K562 (cell line): ENCODE data around the gene GIGYF2. TPM values are rescaled to one million over a fixed set of nuclear protein-coding genes. Genes with fewer than 3 reads are reported as not detected.

ENCODE experiments used
- ATAC-seq: fragments of 200-7000 bp; cut with Tn5 transposase; 3 replicates; pipeline ENCODE4 v1.9.1; 2020; ENCODE audit warnings: moderate library complexity
- BruUV-seq: library from RNA; stranded (reverse); fragments of 400-500 nt; replicated peaks from 2 replicates; lab custom pipeline; 2021; lab: Mats Ljungman, UMichigan
- CTCF ChIA-PET: fragments of 300-600 bp; formaldehyde crosslinking; extraction: SDS; loops from one replicate; lab custom pipeline; 2021; ENCODE audit warnings: low intra/inter-chr PET ratio; lab: Yijun Ruan, JAX
- POLR2A ChIA-PET: fragments of 300-600, 350-650 bp; sonication (Branson Sonifier 250); formaldehyde crosslinking; extraction: SDS; loops from one replicate; lab custom pipeline; 2021; ENCODE audit warnings: antibody characterized with exemption, inconsistent platforms; lab: Yijun Ruan, JAX
- DNase-seq, 4 experiments: peaks; one replicate each; pipeline versions ENCODE4 v3.0.0 to v3.0.0-alpha.2; 2011 to 2018; ENCODE audit warnings: low spot score in 3 of 4, mixed read lengths in 3 of 4; ENCODE audit errors: extremely low read depth in 1 of 4
- FAIRE-seq: peaks from 2 replicates; lab custom pipeline; 2011; peaks lifted over from hg19 to GRCh38; lab: Jason Lieb, UNC
- H2AFZ ChIP-seq: 2 replicates; pipeline ENCODE4 v1.6.0; 2011; ENCODE audit warnings: low read depth, low read length, control low read depth, inconsistent platforms
- H3K27ac ChIP-seq: fragments of 200-600 bp; 3 replicates; pipeline ENCODE4 v1.8.0; 2011; ENCODE audit warnings: low read depth, mild to moderate bottlenecking, control low read depth, inconsistent platforms, low read length, moderate library complexity, mixed read lengths; ENCODE audit errors: extremely low read depth
- H3K27me3 ChIP-seq, 2 experiments: fragments of 300-600 bp in 1 of 2; 2 replicates in 1 of 2; 3 replicates in 1 of 2; pipeline versions ENCODE4 v1.6.0 to v1.8.0; 2011; ENCODE audit warnings: inconsistent platforms in 2 of 2, low read length in 2 of 2, mild to moderate bottlenecking in 1 of 2, mixed read lengths in 1 of 2, moderate library complexity in 1 of 2; ENCODE audit not compliant: control insufficient read depth in 2 of 2, insufficient read depth in 2 of 2
- H3K36me3 ChIP-seq: fragments of 300-600 bp; 3 replicates; pipeline ENCODE4 v1.8.0; 2011; ENCODE audit warnings: mild to moderate bottlenecking, low read length, inconsistent platforms; ENCODE audit not compliant: control insufficient read depth, insufficient read depth
- H3K4me1 ChIP-seq, 2 experiments: fragments of 200-600 bp in 1 of 2; replicated peaks in 1 of 2; 2 replicates in 1 of 2; 3 replicates in 1 of 2; pipeline versions ENCODE4 v1.5.1 to v1.8.0; 2011; ENCODE audit warnings: inconsistent platforms in 2 of 2, low read length in 2 of 2, mild to moderate bottlenecking in 1 of 2, mixed read lengths in 1 of 2, moderate library complexity in 1 of 2; ENCODE audit not compliant: control insufficient read depth in 2 of 2, insufficient read depth in 2 of 2
- H3K4me2 ChIP-seq: 2 replicates; pipeline ENCODE4 v1.6.1; 2011; ENCODE audit warnings: low read length, control low read depth, inconsistent platforms, mixed read lengths; ENCODE audit not compliant: insufficient read depth
- H3K4me3 ChIP-seq: fragments of 200-600 bp; sonication (generic), shearing (Covaris generic); 2 replicates; pipeline ENCODE4 v1.5.1; 2016; ENCODE audit warnings: control low read depth, inconsistent platforms
- H3K79me2 ChIP-seq: fragments of 200-600 bp; 3 replicates; pipeline ENCODE4 v1.8.0; 2011; ENCODE audit warnings: low read length, inconsistent platforms; ENCODE audit not compliant: control insufficient read depth, insufficient read depth
- H3K9ac ChIP-seq, 2 experiments: 2 replicates each; pipeline versions ENCODE4 v1.6.0 to v1.6.1; 2011; ENCODE audit warnings: low read depth in 2 of 2, low read length in 2 of 2, control low read depth in 1 of 2, inconsistent platforms in 1 of 2, mild to moderate bottlenecking in 1 of 2, mixed read lengths in 1 of 2; ENCODE audit not compliant: insufficient read depth in 1 of 2
- H3K9me1 ChIP-seq: one replicate; pipeline ENCODE4 v1.6.0; 2011; ENCODE audit warnings: inconsistent platforms, mild to moderate bottlenecking, low read length, moderate library complexity; ENCODE audit not compliant: control insufficient read depth, insufficient read depth
- H3K9me3 ChIP-seq: replicated peaks from 2 replicates; pipeline ENCODE4 v1.5.1; 2011; ENCODE audit warnings: low read depth, low read length, inconsistent platforms; ENCODE audit not compliant: control insufficient read depth, insufficient read depth
- H4K20me1 ChIP-seq: replicated peaks from 2 replicates; pipeline ENCODE4 v1.6.1; 2011; ENCODE audit warnings: low read length, inconsistent platforms, mixed read lengths; ENCODE audit not compliant: control insufficient read depth, insufficient read depth
- ATF4 ChIP-seq: fragments of 450-650 bp; formaldehyde crosslinking; IDR thresholded peaks from 2 replicates; pipeline ENCODE4 v1.4.0; 2022; ENCODE audit warnings: mild to moderate bottlenecking, moderate library complexity
- CHD1 ChIP-seq: fragments of 200-600 bp; sonication (generic); IDR thresholded peaks from one replicate; pipeline ENCODE4 v1.6.1; 2012; ENCODE audit warnings: mild to moderate bottlenecking, moderate library complexity, low read length, inconsistent platforms
- FIP1L1 ChIP-seq: fragments of 200-400 bp; formaldehyde crosslinking; IDR thresholded peaks from 2 replicates; pipeline ENCODE4 v1.6.1; 2018; ENCODE audit warnings: mild to moderate bottlenecking, low read depth, low read length; ENCODE audit not compliant: poor library complexity, severe bottlenecking
- GATAD2B ChIP-seq: fragments of 450-650 bp; IDR thresholded peaks from 2 replicates; pipeline ENCODE4 v1.6.1; 2017; ENCODE audit warnings: mild to moderate bottlenecking, borderline replicate concordance
- SIX5 ChIP-seq, 2 experiments: IDR thresholded peaks; 2 replicates each; pipeline ENCODE4 v1.6.1; 2011; ENCODE audit warnings: low read length in 2 of 2, borderline replicate concordance in 1 of 2, low read depth in 1 of 2, mild to moderate bottlenecking in 1 of 2, moderate library complexity in 1 of 2; ENCODE audit not compliant: insufficient read depth in 1 of 2
- ZNF217 ChIP-seq: sonication (generic); formaldehyde crosslinking; IDR thresholded peaks from 2 replicates; pipeline ENCODE4 v1.8.0; 2022; ENCODE audit warnings: mild to moderate bottlenecking, missing genetic modification reagents
- WGBS: fragments of 100-300 bp; shearing (Covaris generic); methylation state at CpG from one replicate; pipeline ENCODE4 v1.1.6; 2016; ENCODE audit warnings: low coverage, mixed read lengths; ENCODE audit not compliant: insufficient coverage; ENCODE audit errors: missing lambda C conversion rate; 5-methylcytosine and 5-hydroxymethylcytosine counted together
- in situ Hi-C: fragments of 300-500 bp; cut with MboI; formaldehyde crosslinking; loops from 4 replicates; pipeline ENCODE4 v1.15.0; 2018; ENCODE audit warnings: inconsistent platforms, mixed read lengths
- intact Hi-C: fragments of 100-400 bp; cut with micrococcal nuclease; formaldehyde crosslinking; loops from 2 replicates; pipeline ENCODE4 v1.14.2; 2022
- polyA plus RNA-seq, 8 experiments: library from polyadenylated mRNA; depleted of rRNA in 4 of 8; stranded (reverse) in 5 of 8; unstranded in 3 of 8; fragments of >200 nt; fragmentation: Nextera tagmentation in 2 of 8; fragmentation: Illumina TruSeq in 1 of 8; extraction: Ambion mirVana in 2 of 8; extraction: Trizol in 1 of 8; gene quantifications; 2 replicates each; pipeline versions ENCODE4 v1.2.1 to v1.2.3, GENCODE V29; 2011 to 2014; ENCODE audit warnings: inconsistent platforms in 1 of 8, missing spikeins in 1 of 8
- total RNA-seq, 7 experiments: library from RNA; depleted of rRNA in 6 of 7; stranded (reverse); fragments of >200 nt in 6 of 7; fragmentation: Illumina TruSeq in 2 of 7; extraction: Trizol in 2 of 7; gene quantifications; 2 replicates each; pipeline versions ENCODE4 v1.2.1 to v1.2.3, GENCODE V29; 2011 to 2021; ENCODE audit warnings: low replicate concordance in 1 of 7
- TF ChIP-seq, protein P1 (sequence below): fragments of 250-450 bp; sonication (Bioruptor Pico); IDR thresholded peaks from 2 replicates; pipeline ENCODE4 v1.8.0; 2022; ENCODE audit warnings: moderate library complexity, mild to moderate bottlenecking, inconsistent platforms

Gene GIGYF2
- total and polyA plus RNA-seq, 9 of the 15 experiments (the other 6 are each of a cell fraction or from before 2014, with no cell fraction given) = 12.7 to 52.7 (median 34.9) TPM

DNA sequence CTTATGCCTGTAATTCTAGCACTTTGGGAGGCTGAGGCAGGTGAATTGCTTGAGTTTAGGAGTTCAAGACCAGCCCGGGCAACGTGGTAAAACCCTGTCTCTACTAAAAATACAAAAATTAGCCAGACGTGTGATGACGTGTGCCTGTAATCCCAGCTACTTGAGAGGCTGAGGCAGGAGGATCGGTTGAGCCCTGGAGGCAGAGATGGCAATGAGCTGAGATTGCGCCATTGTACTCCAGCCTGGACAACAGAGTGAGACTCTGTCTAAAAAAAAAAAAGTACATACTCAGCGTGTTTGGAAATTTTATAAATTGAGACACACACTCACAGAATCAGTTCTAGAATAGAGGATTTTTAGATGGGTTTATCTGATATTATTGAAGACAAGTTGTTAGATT is 17.1 kb upstream of the GIGYF2 start:
- FAIRE-seq = no peak
- no peak for ATAC-seq
- no TSS peak for BruUV-seq
- Histone ChIP-seq H3K9me1 (no peaks in the 10 kb centered on the region), H3K79me2 (no peaks in the 10 kb centered on the region), H2AFZ (no peak overlapping the region), H3K4me1 (no peaks in the 10 kb centered on the region; a peak in 1 of 5 replicates), H3K4me3 (no peak overlapping the region), H3K27ac (no peak overlapping the region), H3K27me3 (peaks cover 0 to 6% of the 10 kb centered on the region in 2 experiments; a peak in 2 of 5 replicates), H3K9ac (no peak overlapping the region), H4K20me1 (no peaks in the 10 kb centered on the region), H3K4me2 (no peak overlapping the region), H3K9me3 (no peaks in the 10 kb centered on the region), H3K36me3 (no peaks in the 10 kb centered on the region)
- intact Hi-C loops (no loop called here), in situ Hi-C loops (no loop called here)
- ChIA-PET POLR2A (no interaction called here), CTCF (no interaction called here)
- TF ChIP-seq ZNF217 (CRISPR knock-in tag) = no peak
- no peak for TF ChIP-seq SIX5 (IDR thresholded peaks at IDR 0.05; ENCODE audit: borderline replicate concordance in 1 of 2, insufficient read depth in 1 of 2, low read depth in 1 of 2, low read length in 2 of 2)
- TF ChIP-seq ATF4 (CRISPR knock-in tag) = no peak
- TF ChIP-seq FIP1L1 = no peak
- no peak for TF ChIP-seq GATAD2B
- TF ChIP-seq, protein P1, sequence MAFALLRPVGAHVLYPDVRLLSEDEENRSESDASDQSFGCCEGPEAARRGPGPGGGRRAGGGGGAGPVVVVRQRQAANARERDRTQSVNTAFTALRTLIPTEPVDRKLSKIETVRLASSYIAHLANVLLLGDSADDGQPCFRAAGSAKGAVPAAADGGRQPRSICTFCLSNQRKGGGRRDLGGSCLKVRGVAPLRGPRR (CRISPR knock-in tag) = no peak
- TF ChIP-seq CHD1 = no peak
- WGBS = 11% methylated on average over 7 of the region's 7 CpGs
- DNase-seq = no peak
